Tibial artery (tissue), 4 donors: ENCODE measurements around the gene SLC22A16.

Source experiments
- DNase-seq, 2 donors: peaks; one replicate each; pipeline ENCODE4 v3.0.0-alpha.2; 2019
- H3K27ac ChIP-seq, 2 donors: fragments of 200-600 bp; sonication (generic) in 1 of 2; 1 replicate in 1 of 2; 2 replicates in 1 of 2; pipeline ENCODE4 v1.5.1; 2018 to 2019; ENCODE audit warnings: mild to moderate bottlenecking in 1 of 2
- H3K27me3 ChIP-seq, 2 donors: fragments of 200-600 bp; sonication (generic) in 1 of 2; one replicate each; pipeline versions ENCODE4 v1.5.1 to v1.6.0; 2016 to 2019
- H3K36me3 ChIP-seq, 3 donors: fragments of 200-600 bp; sonication (generic) in 2 of 3; one replicate each; pipeline ENCODE4 v1.5.1; 2016 to 2019; ENCODE audit warnings: mild to moderate bottlenecking in 2 of 3
- H3K4me1 ChIP-seq, 4 donors: fragments of 200-600 bp; sonication (generic) in 2 of 4; 1 replicate in 3 of 4; 2 replicates in 1 of 4; pipeline ENCODE4 v1.5.1; 2016 to 2019
- H3K4me3 ChIP-seq, 2 donors: fragments of 200-600 bp; sonication (generic) in 1 of 2; 1 replicate in 1 of 2; 2 replicates in 1 of 2; pipeline ENCODE4 v1.5.1; 2018 to 2019; ENCODE audit warnings: mild to moderate bottlenecking in 2 of 2
- H3K9me3 ChIP-seq, 3 donors: fragments of 200-600 bp; sonication (generic) in 1 of 3; one replicate each; pipeline ENCODE4 v1.5.1; 2016 to 2019
- CTCF ChIP-seq, 2 experiments: fragments of 200-600 bp in 1 of 2; fragments of 450-650 bp in 1 of 2; IDR thresholded peaks; one replicate each; pipeline ENCODE4 v1.5.1; 2017 to 2019; ENCODE audit warnings: antibody characterized with exemption in 2 of 2, mild to moderate bottlenecking in 1 of 2, moderate library complexity in 1 of 2
- intact Hi-C: fragments of 100-400 bp; cut with DNase I; formaldehyde crosslinking; loops from one replicate; pipeline ENCODE4 v1.15.0; 2023; ENCODE audit warnings: low total_unique reads

Gene SLC22A16

GRCh38 chr6:110401585-110402176 lies 74.7 kb downstream of the SLC22A16 start:
- intact Hi-C loops, result no loop called here
- Histone ChIP-seq H3K4me1 (peaks cover 0 to 16% (median 4%) of the 10 kb centered on the region in 4 donors), H3K9me3 (no peaks in the 10 kb centered on the region), H3K27ac (no peak overlapping the region), H3K27me3 (no peaks in the 10 kb centered on the region), H3K4me3 (no peak overlapping the region), H3K36me3 (peaks cover 0 to 5% (median 0%) of the 10 kb centered on the region in 3 donors)
- no peak for DNase-seq
- no peak for TF ChIP-seq CTCF (IDR thresholded peaks at IDR 0.05)

- peak overlapping the region; percentile 51 to 58 for H3K4me3 ChIP-seq
- intact Hi-C loops, result no loop called here
- H3K9me3 ChIP-seq, result no peaks in the 10 kb centered on the region
- DNase-seq, result no peak
- no peak for TF ChIP-seq CTCF (IDR thresholded peaks at IDR 0.05)
- H3K27me3 ChIP-seq, result no peaks in the 10 kb centered on the region
- H3K27ac ChIP-seq, result peak overlapping the region; percentile 62 to 64
- peaks cover 0 to 20% (median 4%) of the 10 kb centered on the region in 4 donors for H3K4me1 ChIP-seq
- H3K36me3 ChIP-seq, result no peaks in the 10 kb centered on the region
Observed at GRCh38 chr6:110400208-110400607, 76.2 kb downstream of the SLC22A16 start.

GRCh38 chr6:110399219-110400071 lies 77.0 kb downstream of the SLC22A16 start:
- intact Hi-C loops, result loop anchor here (10.0 kb wide), 1 partner anchor 695 kb away; no protein-coding TSS in a partner anchor
- no peaks in the 10 kb centered on the region for H3K36me3 ChIP-seq
- no peak for TF ChIP-seq CTCF (IDR thresholded peaks at IDR 0.05)
- H3K27ac ChIP-seq, result peak overlapping the region; percentile 62 to 64
- DNase-seq, result no peak
- H3K9me3 ChIP-seq, result no peaks in the 10 kb centered on the region
- H3K4me1 ChIP-seq, result peaks cover 0 to 23% (median 3%) of the 10 kb centered on the region in 4 donors
- H3K27me3 ChIP-seq, result no peaks in the 10 kb centered on the region
- peak overlapping the region; percentile 51 to 58 for H3K4me3 ChIP-seq

GRCh38 chr6:110398778-110399177 lies 77.6 kb downstream of the SLC22A16 start:
- H3K4me3 ChIP-seq, result no peak overlapping the region
- DNase-seq, result no peak
- no peaks in the 10 kb centered on the region for H3K27me3 ChIP-seq
- intact Hi-C loops, result loop anchor here (10.0 kb wide), 1 partner anchor 694 kb away; no protein-coding TSS in a partner anchor
- H3K9me3 ChIP-seq, result no peaks in the 10 kb centered on the region
- TF ChIP-seq CTCF (IDR thresholded peaks at IDR 0.05), result no peak
- H3K27ac ChIP-seq, result peak overlapping the region in 1 of 2 donors; percentile 62
- peaks cover 0 to 23% (median 2%) of the 10 kb centered on the region in 4 donors for H3K4me1 ChIP-seq
- H3K36me3 ChIP-seq, result no peaks in the 10 kb centered on the region

GRCh38 chr6:110395221-110395620 lies 81.2 kb downstream of the SLC22A16 start:
- H3K27me3 ChIP-seq, result no peaks in the 10 kb centered on the region
- H3K9me3 ChIP-seq, result no peaks in the 10 kb centered on the region
- DNase-seq, result no peak
- peak overlapping the region in 1 of 2 donors; percentile 24 for H3K27ac ChIP-seq
- peaks cover 0 to 6% (median 0%) of the 10 kb centered on the region in 3 donors for H3K36me3 ChIP-seq
- no peak for TF ChIP-seq CTCF (IDR thresholded peaks at IDR 0.05)
- H3K4me1 ChIP-seq, result peaks cover 0 to 18% (median 2%) of the 10 kb centered on the region in 4 donors
- intact Hi-C loops, result loop anchor here (10.0 kb wide), 1 partner anchor 690 kb away; no protein-coding TSS in a partner anchor
- no peak overlapping the region for H3K4me3 ChIP-seq
